T-cell (primary cell): Measurements from ENCODE around the gene CAPS. TPM values are rescaled to one million over a fixed set of nuclear protein-coding genes. Genes with fewer than 3 reads are reported as not detected.
"Not testable (repeated sequence)": the region's sequence is repeated elsewhere in the genome, so short reads cannot be mapped to it uniquely, and the experiment has no call there.

Experiments used
- ATAC-seq, 4 experiments: fragments of 200-7000 bp in 3 of 4; fragments of 150-1000 bp in 1 of 4; cut with Tn5 transposase; replicated peaks in 1 of 4; 1 replicate in 3 of 4; 2 replicates in 1 of 4; pipeline ENCODE4 v1.10.0; 2021; ENCODE audit warnings: moderate library complexity in 3 of 4, mild to moderate bottlenecking in 2 of 4, moderate number of reproducible peaks in 1 of 4
- CTCF ChIA-PET, 2 donors: fragments of 300-600 bp; sonication (Branson Sonifier 250); formaldehyde crosslinking; loops; one replicate each; lab custom pipeline; 2022; ENCODE audit warnings: antibody characterized with exemption in 2 of 2; lab: Charles Lee
- POLR2A ChIA-PET, 2 donors: fragments of 300-600 bp; sonication (Branson Sonifier 250); formaldehyde crosslinking; loops; one replicate each; lab custom pipeline; 2022; ENCODE audit warnings: antibody characterized with exemption in 2 of 2; lab: Charles Lee
- DNase-seq, 35 experiments: peaks; one replicate each; pipeline versions ENCODE4 v3.0.0 to v3.0.0-alpha.2; 2013 to 2023
- H3K27ac ChIP-seq: one replicate; pipeline ENCODE4 v1.5.1; 2013; ENCODE audit warnings: low read length
- H3K27me3 ChIP-seq, 2 experiments: replicated peaks in 1 of 2; 1 replicate in 1 of 2; 2 replicates in 1 of 2; pipeline versions ENCODE4 v1.6.1 to v1.7.0; 2013; ENCODE audit warnings: low read length in 1 of 2, mixed read lengths in 1 of 2; ENCODE audit not compliant: control insufficient read depth in 2 of 2, insufficient read depth in 2 of 2; ENCODE audit errors: extremely low read depth in 1 of 2
- H3K36me3 ChIP-seq, 2 donors: 1 replicate in 1 of 2; 2 replicates in 1 of 2; pipeline versions ENCODE4 v1.6.1 to v1.7.0; 2013; ENCODE audit warnings: low read length in 1 of 2; ENCODE audit not compliant: control insufficient read depth in 2 of 2, insufficient read depth in 1 of 2; ENCODE audit errors: extremely low read depth in 1 of 2
- H3K4me1 ChIP-seq, 2 experiments: 1 replicate in 1 of 2; 2 replicates in 1 of 2; pipeline versions ENCODE4 v1.6.1 to v1.7.0; 2013; ENCODE audit warnings: low read length in 2 of 2, mixed read lengths in 1 of 2; ENCODE audit not compliant: insufficient read depth in 2 of 2, control insufficient read depth in 1 of 2; ENCODE audit errors: extremely low read depth in 1 of 2
- H3K4me3 ChIP-seq, 2 donors: 1 replicate in 1 of 2; 2 replicates in 1 of 2; pipeline versions ENCODE4 v1.5.1 to v1.7.0; 2013; ENCODE audit warnings: mild to moderate bottlenecking in 2 of 2, low read length in 1 of 2, moderate library complexity in 1 of 2; ENCODE audit not compliant: control insufficient read depth in 1 of 2; ENCODE audit errors: extremely low read depth in 1 of 2
- H3K9me3 ChIP-seq: 2 replicates; pipeline ENCODE4 v1.7.0; 2013
- H3K27ac Mint-ChIP-seq, 2 donors: one replicate each; pipeline ENCODE4 v1.8.0; 2020 to 2021; ENCODE audit warnings: mild to moderate bottlenecking in 2 of 2, mixed read lengths in 2 of 2
- H3K27me3 Mint-ChIP-seq, 2 donors: one replicate each; pipeline ENCODE4 v1.8.0; 2021 to 2022; ENCODE audit warnings: mixed read lengths in 2 of 2
- H3K36me3 Mint-ChIP-seq: one replicate; pipeline ENCODE4 v1.8.0; 2021; ENCODE audit warnings: mixed read lengths
- H3K4me1 Mint-ChIP-seq, 3 donors: one replicate each; pipeline ENCODE4 v1.8.0; 2020 to 2022; ENCODE audit warnings: mixed read lengths in 3 of 3, mild to moderate bottlenecking in 1 of 3
- H3K4me3 Mint-ChIP-seq, 3 donors: one replicate each; pipeline ENCODE4 v1.8.0; 2020 to 2022; ENCODE audit warnings: mild to moderate bottlenecking in 3 of 3, mixed read lengths in 3 of 3, moderate library complexity in 3 of 3
- H3K9me3 Mint-ChIP-seq, 3 donors: one replicate each; pipeline ENCODE4 v1.8.0; 2020 to 2022; ENCODE audit warnings: mixed read lengths in 3 of 3
- WGBS: methylation state at CpG from one replicate; pipeline ENCODE4 v1.1.5; 2013; ENCODE audit warnings: missing lambda C conversion rate; ENCODE audit not compliant: insufficient coverage; 5-methylcytosine and 5-hydroxymethylcytosine counted together
- total RNA-seq, 35 experiments: library from RNA in 6 of 35; stranded (reverse) in 6 of 35; fragments of 120-200 nt in 1 of 35; gene quantifications; one replicate each; pipeline versions ENCODE4 v1.2.1 to v1.2.4 and lab custom pipeline; 2013 to 2026

Gene CAPS
- total RNA-seq, 5 donors from 2014 or later (not counting 1 experiment from before 2014, with no cell fraction given): 43.3 to 74.8 (median 69.8) TPM

GRCh38 chr19:5882421-5882968, 31.6 kb upstream of the CAPS start:
- H3K9me3 Mint-ChIP-seq: no peaks in the 10 kb centered on the region
- H3K4me3 Mint-ChIP-seq: no peak overlapping the region
- no peaks in the 10 kb centered on the region for H3K36me3 Mint-ChIP-seq
- H3K27me3 Mint-ChIP-seq: peaks cover 9 to 31% of the 10 kb centered on the region in 2 donors
- no peak overlapping the region for H3K4me3 ChIP-seq
- no peaks in the 10 kb centered on the region for H3K4me1 Mint-ChIP-seq
- 37% methylated on average over 4 of the region's 9 CpGs for WGBS
- DNase-seq: no peak
- no peak overlapping the region for H3K27ac ChIP-seq
- H3K4me1 ChIP-seq: no peaks in the 10 kb centered on the region
- H3K9me3 ChIP-seq: no peaks in the 10 kb centered on the region
- ATAC-seq: no peak
- H3K36me3 ChIP-seq: no peaks in the 10 kb centered on the region
- ChIA-PET POLR2A (no interaction called here), CTCF (interaction anchor here in 1 of 2 donors (0.7 kb wide), 1 partner anchor 370 kb away, joined by 5 read pairs; no protein-coding TSS in a partner anchor)
- peaks cover 5 to 59% of the 10 kb centered on the region in 2 experiments for H3K27me3 ChIP-seq
- no peak overlapping the region for H3K27ac Mint-ChIP-seq

- POLR2A ChIA-PET, H3K9me3 Mint-ChIP-seq, H3K9me3 ChIP-seq, H3K4me1 Mint-ChIP-seq, H3K36me3 ChIP-seq, H3K4me3 ChIP-seq, H3K27ac ChIP-seq, ATAC-seq, H3K4me1 ChIP-seq, H3K27ac Mint-ChIP-seq, H3K4me3 Mint-ChIP-seq, H3K36me3 Mint-ChIP-seq, DNase-seq: not testable (repeated sequence)
- CTCF ChIA-PET: interaction anchor here in 1 of 2 donors (0.7 kb wide), 1 partner anchor 371 kb away, joined by 5 read pairs; no protein-coding TSS in a partner anchor
- peaks cover 5 to 52% of the 10 kb centered on the region in 2 experiments for H3K27me3 ChIP-seq
- WGBS: 91% methylated on average over 6 of the region's 13 CpGs
- H3K27me3 Mint-ChIP-seq: peaks cover 7 to 27% of the 10 kb centered on the region in 2 donors
These were observed 30.7 kb upstream of the CAPS start for GRCh38 chr19:5883157-5883873.

GRCh38 chr19:5884065-5884811, 29.8 kb upstream of the CAPS start:
- peaks cover 7 to 21% of the 10 kb centered on the region in 2 donors for H3K27me3 Mint-ChIP-seq
- WGBS: 88% methylated on average over 5 of the region's 11 CpGs
- H3K36me3 Mint-ChIP-seq, H3K9me3 Mint-ChIP-seq, H3K4me1 ChIP-seq, DNase-seq, H3K27ac Mint-ChIP-seq, H3K9me3 ChIP-seq, H3K4me3 ChIP-seq, H3K27ac ChIP-seq, ATAC-seq, H3K4me1 Mint-ChIP-seq, POLR2A ChIA-PET, H3K36me3 ChIP-seq, H3K4me3 Mint-ChIP-seq: not testable (repeated sequence)
- peaks cover 3 to 46% of the 10 kb centered on the region in 2 experiments for H3K27me3 ChIP-seq
- CTCF ChIA-PET: interaction anchor here (0.5 to 0.7 kb wide), 2 partner anchors 80 to 1718 kb away, joined by 4 read pairs; no protein-coding TSS in a partner anchor

- WGBS: 62% methylated on average over 6 of the region's 17 CpGs
- Histone ChIP-seq H3K4me3 (no peak overlapping the region), H3K9me3 (no peaks in the 10 kb centered on the region), H3K4me1 (peaks cover 0 to 11% of the 10 kb centered on the region in 2 experiments), H3K36me3 (no peaks in the 10 kb centered on the region), H3K27me3 (peaks cover 0 to 48% of the 10 kb centered on the region in 2 experiments), H3K27ac (no peak overlapping the region)
- peak in 1 of 4 experiments; percentile 4 for ATAC-seq
- no peak overlapping the region for H3K4me3 Mint-ChIP-seq
- H3K36me3 Mint-ChIP-seq: no peaks in the 10 kb centered on the region
- no peaks in the 10 kb centered on the region for H3K9me3 Mint-ChIP-seq
- H3K27me3 Mint-ChIP-seq: peaks cover 6 to 12% of the 10 kb centered on the region in 2 donors
- POLR2A ChIA-PET: no interaction called here
- H3K27ac Mint-ChIP-seq: no peak overlapping the region
- CTCF ChIA-PET: no interaction called here
- DNase-seq: no peak
- H3K4me1 Mint-ChIP-seq: peaks cover 3 to 8% (median 4%) of the 10 kb centered on the region in 3 donors
These were observed 24.6 kb upstream of the CAPS start for GRCh38 chr19:5889288-5889971.

GRCh38 chr19:5890099-5890498, 24.0 kb upstream of the CAPS start:
- no peak overlapping the region for H3K4me3 Mint-ChIP-seq
- DNase-seq (no peak), ATAC-seq (no peak)
- H3K36me3 ChIP-seq: peaks cover under 1 to 4% of the 10 kb centered on the region in 2 donors
- H3K27ac ChIP-seq: no peak overlapping the region
- H3K27me3 ChIP-seq: peaks cover 0 to 48% of the 10 kb centered on the region in 2 experiments
- no peaks in the 10 kb centered on the region for H3K9me3 Mint-ChIP-seq
- no peaks in the 10 kb centered on the region for H3K9me3 ChIP-seq
- H3K27me3 Mint-ChIP-seq: peaks cover 6 to 12% of the 10 kb centered on the region in 2 donors
- ChIA-PET CTCF (interaction anchor here in 1 of 2 donors (0.6 kb wide), 1 partner anchor 91 kb away, joined by 3 read pairs; no protein-coding TSS in a partner anchor), POLR2A (no interaction called here)
- H3K27ac Mint-ChIP-seq: no peak overlapping the region
- H3K4me1 Mint-ChIP-seq: peaks cover 3 to 8% (median 4%) of the 10 kb centered on the region in 3 donors
- no peak overlapping the region for H3K4me3 ChIP-seq
- no peaks in the 10 kb centered on the region for H3K36me3 Mint-ChIP-seq
- 52% methylated on average over 6 of the region's 10 CpGs for WGBS
- peaks cover 0 to 11% of the 10 kb centered on the region in 2 experiments for H3K4me1 ChIP-seq

GRCh38 chr19:5891572-5891937, 22.5 kb upstream of the CAPS start:
- Histone ChIP-seq H3K9me3 (no peaks in the 10 kb centered on the region), H3K27me3 (peaks cover 0 to 38% of the 10 kb centered on the region in 2 experiments), H3K4me3 (no peak overlapping the region), H3K4me1 (peaks cover 0 to 11% of the 10 kb centered on the region in 2 experiments), H3K36me3 (peaks cover 8 to 15% of the 10 kb centered on the region in 2 donors), H3K27ac (no peak overlapping the region)
- ChIA-PET POLR2A (interaction anchor here in 1 of 2 donors (0.6 kb wide), 1 partner anchor 10 kb away, joined by 4 read pairs; no protein-coding TSS in a partner anchor), CTCF (no interaction called here)
- H3K36me3 Mint-ChIP-seq: peaks cover 3% of the 10 kb centered on the region
- peaks cover 3 to 8% (median 4%) of the 10 kb centered on the region in 3 donors for H3K4me1 Mint-ChIP-seq
- no peak for DNase-seq
- no peak for ATAC-seq
- no peak overlapping the region for H3K4me3 Mint-ChIP-seq
- WGBS: 89% methylated on average over 3 of the region's 4 CpGs
- no peak overlapping the region for H3K27ac Mint-ChIP-seq
- no peaks in the 10 kb centered on the region for H3K9me3 Mint-ChIP-seq
- H3K27me3 Mint-ChIP-seq: peaks cover 6 to 11% of the 10 kb centered on the region in 2 donors
